CD4-positive, alpha-beta T cell treated with Interleukin-17A for 4 hours (primary cell): ENCODE results near the gene TRIM7.
"Not testable (repeated sequence)": the region's sequence is repeated elsewhere in the genome, so short reads cannot be mapped to it uniquely, and the experiment has no call there.

ENCODE experiments used
- DNase-seq: peaks from one replicate; pipeline ENCODE4 v3.0.0-alpha.2; 2020; ENCODE audit warnings: mixed read lengths

The TRIM7 gene

DNA sequence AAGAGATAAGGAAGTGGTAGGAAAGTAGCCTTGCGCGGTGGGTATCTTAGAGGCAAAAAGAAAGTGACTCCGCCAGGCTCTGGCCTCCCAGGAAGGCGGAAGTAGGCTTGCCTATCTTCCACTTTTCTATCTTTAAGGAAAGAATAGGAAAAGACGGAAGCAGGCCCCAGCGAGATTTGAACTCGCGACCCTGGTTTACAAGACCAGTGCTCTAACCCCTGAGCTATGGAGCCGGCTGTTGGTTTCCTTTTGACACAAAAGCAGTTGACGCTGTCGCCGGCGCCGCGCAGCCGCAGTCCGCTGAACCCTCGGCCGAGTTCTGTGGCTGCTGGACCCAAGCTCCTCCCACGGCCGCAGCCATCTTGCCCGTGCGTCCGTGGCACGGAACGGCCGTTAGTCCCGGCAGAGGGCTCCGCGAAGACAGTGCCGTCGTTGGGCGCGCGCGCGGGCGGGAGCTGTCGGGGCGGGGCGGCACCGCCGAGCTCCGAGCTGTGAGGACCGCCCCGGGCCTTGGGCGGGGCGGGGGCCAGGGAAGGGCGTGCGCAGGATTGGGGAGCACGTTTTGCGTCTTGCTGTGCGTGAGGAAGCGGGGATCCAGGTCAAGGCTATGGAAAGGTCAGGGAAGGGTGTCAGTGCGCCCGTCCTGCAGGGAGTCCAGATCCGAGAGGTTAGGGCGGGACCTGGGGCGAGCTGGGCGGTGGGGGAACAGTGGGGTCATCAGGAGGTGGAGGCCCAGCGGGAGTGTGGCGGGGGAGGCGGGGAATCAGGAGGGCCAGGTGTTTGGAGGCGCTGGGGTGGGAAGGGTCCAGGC lies 13.3 kb downstream of the TRIM7 start:
- DNase-seq: peak; percentile 96

DNA sequence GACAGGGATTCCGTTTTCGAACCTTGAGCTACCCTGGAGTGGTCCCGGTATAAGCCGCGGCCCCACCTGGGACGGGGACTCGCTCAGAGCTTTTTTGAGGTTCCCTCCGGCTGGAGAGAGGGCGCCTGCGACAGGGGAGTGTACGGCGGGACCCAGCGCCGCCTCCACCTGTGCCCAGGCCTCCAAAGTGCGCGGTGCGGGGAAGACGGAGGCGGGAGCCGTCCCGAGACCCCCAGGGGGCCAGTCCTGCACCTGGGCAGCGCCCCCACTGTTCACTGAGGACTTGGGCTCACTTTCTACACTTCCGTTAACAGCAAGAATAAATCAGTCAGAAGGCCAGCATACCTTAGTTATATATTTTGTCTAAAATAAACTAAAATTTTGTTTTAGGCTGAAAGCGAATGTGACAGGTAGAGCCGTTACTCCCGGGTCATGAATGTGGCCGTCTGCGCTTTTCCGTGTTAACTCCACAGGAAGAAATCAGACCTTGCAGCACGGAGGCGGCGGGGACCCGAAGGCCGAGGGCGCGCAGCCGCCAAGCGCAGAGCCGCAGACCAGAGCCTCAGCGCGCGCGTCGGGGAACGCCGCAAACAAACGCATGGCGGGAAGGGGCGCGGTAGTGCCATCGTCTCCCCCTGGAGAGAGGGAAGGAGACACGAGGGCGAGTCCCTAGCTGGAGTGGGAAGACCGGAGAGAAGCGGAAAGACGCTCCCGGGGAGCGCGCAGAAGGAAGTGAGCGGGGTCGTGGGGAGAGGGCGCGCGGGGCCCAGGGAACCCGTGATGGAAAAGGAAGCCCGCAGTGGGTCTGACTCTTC lies 14.1 kb downstream of the TRIM7 start:
- peak; percentile 61 for DNase-seq

DNA sequence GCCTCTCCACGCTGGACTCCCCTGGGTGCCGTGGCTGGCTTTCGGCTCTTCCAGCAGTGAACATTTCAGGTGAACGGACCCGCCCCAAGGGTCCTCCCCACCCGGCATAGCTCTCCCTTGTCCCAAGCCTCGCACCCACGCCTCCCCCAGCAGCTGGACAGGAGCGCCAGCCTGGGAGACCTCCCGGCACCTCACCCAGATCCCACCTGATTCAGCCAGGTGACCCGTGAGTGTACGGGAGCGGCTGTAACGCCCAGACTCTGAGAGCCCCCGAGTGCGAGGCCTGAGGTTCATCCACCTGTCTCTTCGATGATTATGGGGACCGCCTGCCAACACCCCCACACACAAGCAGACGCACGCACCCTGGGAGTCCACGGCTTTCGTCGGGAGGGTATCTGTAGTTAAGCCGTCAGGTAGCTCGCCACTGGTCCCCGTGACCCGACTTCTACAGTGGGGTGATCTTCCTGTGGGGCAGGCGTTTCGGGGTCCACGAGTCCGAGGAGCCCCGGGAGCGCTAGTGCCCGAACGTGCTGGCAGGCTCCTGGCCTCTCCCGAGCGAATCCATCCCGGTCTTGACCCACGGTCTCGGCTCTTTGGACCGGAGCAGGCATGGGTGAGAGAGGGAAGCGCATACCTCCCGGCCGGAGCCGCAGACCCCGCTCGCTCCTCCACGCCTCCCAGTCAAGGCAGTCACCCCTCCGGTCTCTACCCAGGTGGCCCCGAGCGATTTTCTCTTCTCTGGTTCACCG lies 14.9 kb downstream of the TRIM7 start:
- peak; percentile 49 for DNase-seq

DNA sequence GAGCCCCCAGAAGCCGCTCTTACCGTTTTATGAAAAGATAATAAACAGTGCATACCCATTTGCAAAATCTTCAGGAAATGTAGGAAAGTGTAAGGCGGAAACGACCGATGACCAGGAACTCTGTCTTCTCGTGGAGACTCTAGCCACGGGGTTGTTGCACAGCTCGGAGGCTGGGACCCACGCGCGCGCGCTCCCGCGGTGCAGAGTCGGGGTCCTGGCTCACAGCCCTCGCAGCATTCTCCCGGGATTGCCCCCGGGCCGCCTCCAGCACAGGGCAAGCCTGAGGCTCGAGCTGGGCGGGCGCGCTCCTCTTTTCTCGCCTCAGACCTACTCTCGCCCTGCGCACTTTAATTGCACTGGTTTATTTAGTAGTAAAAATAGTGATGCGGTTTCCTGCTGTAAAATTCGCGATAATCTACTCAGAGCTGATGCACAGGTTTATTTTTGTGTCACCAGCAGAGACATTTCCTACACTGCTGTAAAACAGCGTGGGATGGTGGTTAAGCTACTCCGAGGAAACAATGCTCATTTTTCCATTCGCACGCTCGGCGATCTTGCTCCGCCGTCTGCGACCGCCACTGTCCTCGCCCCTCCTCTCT lies 15.5 kb downstream of the TRIM7 start:
- peak; percentile 51 for DNase-seq

DNA sequence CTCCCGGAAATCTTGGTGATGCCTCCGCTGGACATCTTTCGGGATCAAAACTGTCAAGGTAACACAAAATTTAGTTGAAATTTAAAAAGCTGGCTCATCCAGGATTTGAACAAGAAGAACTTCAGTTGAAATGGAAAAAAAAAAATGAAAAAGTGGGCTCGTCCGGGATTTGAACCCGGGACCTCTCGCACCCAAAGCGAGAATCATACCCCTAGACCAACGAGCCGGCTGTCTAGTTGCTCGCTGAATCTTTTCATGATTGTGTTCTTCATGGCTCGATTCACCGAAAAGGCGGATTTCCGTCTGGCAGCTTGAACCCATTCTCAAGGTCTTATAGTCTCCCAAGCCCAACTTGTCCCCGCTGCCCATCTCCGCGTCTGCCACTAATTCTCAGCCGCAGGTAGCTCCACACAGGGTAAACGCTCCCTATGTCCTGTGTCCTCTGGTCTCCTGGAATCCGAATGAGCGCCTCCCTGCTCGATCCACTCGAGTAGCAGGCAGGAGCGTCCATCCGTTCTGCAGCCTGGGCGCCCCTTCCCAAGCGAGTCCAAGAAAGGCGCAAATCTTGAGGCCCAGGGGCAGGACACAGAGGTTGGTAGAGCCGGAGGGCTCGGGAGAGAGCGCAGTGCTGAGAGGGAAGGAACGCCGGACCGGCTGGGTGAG lies 16.2 kb downstream of the TRIM7 start:
- peak; percentile 78 for DNase-seq

DNA sequence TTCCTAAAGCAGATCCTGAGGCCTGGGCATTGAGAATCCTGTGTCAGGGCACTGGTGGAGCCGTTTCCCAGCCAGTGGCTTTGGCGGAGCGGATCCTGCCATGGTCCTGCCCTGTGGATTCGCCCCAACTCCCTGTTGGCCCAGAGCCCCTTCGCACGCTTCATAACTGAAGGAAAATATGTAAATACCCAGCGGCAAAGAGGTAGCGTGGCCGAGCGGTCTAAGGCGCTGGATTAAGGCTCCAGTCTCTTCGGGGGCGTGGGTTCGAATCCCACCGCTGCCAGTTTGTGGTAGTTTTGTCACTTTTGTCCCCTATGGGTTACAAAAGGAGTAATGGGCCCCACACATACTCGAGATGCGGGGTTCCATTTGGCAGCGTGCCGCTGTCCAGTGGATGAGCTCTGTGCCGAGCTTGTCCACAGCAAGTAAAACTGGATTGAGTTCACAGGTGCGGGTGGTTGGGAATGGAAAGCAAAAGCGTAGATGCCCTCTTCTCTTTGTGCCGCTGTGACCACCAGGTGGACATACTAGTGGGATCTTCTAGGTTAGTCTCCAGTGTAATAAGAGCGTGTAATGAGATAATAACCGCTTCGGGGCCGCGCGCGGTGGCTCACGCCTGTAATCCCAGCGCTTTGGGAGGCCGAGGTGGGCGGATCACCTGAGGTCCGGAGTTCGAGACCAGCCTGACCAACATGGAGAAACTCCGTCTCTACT lies 17.3 kb downstream of the TRIM7 start:
- peak; percentile 52 for DNase-seq

DNA sequence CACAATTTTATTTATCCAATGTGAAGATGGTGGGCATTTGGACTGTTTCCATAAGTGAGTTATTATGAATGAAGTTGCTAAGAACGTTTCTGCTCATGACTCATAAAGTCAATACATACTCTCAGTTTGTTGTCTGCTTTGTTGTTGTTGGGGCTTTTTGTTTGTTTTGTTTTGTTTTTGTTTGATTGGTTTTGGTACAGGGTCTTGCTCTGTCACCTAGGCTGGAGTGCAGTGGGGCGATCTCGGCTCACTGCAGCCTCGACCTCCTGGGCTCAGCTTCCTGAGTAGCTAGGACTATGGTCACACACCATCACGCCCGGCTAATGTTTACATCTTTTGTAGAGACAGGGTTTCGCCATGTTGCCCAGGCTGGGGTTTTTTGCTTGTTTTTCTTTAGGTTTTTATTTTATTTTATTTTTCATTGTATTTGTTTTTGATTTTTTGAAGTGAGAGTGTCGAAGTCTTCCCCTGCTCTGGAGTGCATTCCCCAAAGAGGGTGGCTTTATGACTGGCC lies 18.0 kb downstream of the TRIM7 start:
- DNase-seq: no peak

DNA sequence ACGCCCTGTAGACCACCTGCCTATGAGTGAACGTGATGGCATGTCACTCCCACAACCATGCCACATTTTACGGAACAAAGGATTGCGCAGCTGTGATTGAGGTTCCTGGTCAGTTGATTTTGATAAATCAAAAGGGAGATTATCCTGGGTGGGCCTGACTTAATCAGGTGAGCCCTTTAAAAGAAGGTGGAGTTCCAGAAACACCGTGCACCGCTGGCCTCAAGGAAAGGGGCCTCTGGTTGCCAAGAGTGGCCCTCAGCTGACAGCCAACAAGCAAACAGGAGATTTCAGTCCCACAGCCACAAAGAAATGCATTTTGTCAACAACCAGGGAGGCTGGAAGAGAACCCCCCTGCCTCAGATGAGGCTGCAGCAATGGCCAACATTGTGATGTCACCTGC lies 19.0 kb downstream of the TRIM7 start:
- no peak for DNase-seq

DNA sequence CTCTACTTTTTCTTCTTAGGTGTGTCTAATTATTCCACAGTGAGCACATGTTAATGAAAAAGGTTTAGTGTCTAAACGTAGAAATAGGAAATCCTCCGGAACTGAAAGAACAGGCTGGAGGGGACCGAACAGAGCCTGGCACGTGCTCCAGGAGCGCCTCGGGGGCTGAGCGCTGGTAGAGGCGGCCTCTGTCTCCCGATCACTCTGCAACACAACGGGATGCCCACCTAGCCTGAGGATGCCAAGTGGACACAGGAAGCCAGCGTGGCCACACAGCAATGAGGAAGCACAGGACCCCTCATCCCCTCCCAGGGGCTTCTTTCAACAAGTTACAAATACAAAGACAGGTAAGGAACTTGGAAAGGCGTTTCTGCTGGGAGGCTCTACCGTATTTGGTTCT lies 19.4 kb downstream of the TRIM7 start:
- DNase-seq: no peak

- no peak for DNase-seq
Measured at GRCh38 chr5:181184845-181185216, 20.2 kb downstream of the TRIM7 start.

- DNase-seq: peak; percentile 28
Measured at GRCh38 chr5:181182651-181183050, 22.3 kb downstream of the TRIM7 start.

- DNase-seq: peak; percentile 76
Measured at GRCh38 chr5:181181650-181182565, 23.1 kb downstream of the TRIM7 start.

DNA sequence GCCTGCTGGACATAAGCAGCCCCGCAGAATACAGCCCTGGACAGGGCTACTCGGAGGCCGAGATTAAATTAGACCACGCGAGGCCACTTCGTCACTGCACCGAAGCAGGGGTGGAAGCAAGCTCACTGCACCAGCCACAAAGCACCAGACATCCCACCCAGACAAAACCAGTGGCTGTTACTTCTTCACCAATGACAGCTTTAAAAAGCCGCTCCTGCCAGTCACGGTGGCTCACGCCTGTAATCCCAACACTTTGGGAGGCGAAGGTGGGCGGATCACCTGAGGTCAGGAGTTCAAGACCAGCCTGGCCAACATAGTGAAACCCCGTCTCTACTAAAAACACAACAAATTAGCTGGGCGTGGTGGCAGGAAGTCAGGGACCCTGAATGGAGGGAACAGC lies 27.4 kb downstream of the TRIM7 start:
- not testable (repeated sequence) for DNase-seq

GRCh38 chr5:181176254-181176952 lies 28.6 kb downstream of the TRIM7 start:
- DNase-seq: no peak

DNA sequence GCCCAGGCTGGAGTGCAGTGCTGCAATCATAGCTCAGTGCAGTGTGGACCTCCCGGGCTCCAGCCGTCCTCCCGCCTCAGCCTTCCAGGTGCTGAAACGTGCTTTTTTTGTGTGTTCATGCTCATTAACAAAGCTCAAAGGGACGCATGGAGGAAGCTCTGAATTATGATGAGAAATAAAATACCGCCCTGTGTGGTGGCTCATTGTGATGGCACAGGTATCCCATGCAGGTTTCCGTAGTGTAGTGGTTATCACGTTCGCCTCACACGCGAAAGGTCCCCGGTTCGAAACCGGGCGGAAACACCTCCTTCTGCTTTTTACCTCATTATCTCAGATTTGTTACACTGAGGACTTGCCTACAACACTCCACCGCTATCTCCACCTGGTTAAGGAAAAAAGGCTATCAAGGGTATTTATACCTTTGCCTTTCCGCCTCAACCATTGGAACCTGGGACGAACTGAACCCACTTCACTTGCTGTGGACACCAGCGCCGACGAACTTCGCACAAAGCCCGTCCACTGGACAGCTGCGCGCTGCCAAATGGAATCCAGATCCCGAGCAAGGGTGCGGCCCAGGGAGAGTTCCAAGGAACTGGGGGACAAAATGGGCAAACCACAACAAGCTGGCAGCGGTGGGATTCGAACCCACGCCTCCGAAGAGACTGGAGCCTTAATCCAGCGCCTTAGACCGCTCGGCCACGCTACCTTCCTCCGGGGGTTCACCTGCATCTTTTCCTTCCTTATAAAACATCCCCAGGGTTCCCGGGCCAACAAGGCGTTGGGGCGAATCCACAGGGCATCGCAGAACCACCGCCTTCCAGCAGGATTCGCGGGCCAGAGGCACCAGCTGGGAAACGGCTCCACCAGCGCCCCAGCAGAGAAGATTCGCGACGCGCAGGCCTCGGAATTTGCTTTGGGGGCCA lies 31.3 kb downstream of the TRIM7 start:
- DNase-seq: peak; percentile 36

DNA sequence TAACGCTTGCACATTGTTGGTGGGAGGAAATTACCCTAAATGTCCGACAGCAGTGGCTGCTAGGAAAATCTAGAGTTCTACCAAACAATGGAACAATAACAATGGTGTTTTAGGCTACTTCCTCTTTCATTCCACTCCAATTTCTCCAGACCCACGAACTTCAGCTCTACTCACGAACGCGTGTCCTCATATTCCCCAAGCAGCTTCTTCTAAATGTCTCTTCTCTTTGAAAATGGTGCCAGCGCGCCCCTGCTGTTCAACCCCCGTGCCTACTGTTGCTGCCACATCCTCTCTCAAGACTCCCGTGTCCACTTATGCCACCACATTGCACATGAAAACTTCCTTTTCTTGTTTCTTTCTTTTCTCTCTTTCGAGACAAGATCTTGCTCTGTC lies 32.0 kb downstream of the TRIM7 start:
- peak; percentile 51 for DNase-seq

DNA sequence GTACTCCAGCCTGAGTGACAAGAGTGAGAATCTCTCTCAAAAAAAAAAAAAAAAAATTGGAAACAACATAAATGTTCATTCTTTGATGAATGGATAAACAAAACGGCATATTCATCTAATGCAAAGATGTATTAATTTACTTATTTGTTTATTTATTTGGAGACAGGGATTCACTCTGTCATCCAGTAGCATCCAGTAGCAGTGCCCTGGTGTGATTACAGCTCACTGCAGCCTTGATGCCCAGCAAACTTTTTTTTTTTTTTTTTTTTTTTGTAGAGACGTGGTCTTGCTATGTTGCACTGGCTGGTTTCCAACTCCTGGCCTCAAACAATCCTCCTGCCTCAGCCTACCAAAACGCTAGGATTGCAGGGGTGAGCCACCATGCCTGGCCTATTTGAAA lies 33.2 kb downstream of the TRIM7 start:
- no peak for DNase-seq

DNA sequence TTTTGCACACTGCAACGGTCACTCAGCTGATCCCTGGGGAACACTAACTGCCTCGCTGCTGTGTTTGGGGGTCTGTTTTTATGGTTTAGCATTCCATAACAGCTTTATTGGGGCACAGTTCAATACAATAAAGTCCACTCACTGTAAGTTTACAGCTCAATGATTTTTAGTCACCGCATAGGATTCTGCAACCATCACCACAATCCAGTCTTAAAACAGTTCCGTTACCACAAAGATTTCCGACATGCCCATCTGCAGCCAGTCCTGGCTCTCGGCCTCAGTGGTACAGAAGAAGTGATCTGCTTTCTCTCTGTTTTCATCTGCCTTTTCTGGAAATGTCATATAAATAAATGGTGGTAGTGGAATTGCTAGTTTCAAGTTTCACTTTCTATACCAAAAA lies 34.0 kb downstream of the TRIM7 start:
- DNase-seq: no peak
